CD4-positive, alpha-beta T cell treated with Interleukin-15 for 4 hours (primary cell): ENCODE measurements around the gene VEPH1.
"Not testable (repeated sequence)": the region's sequence is repeated elsewhere in the genome, so short reads cannot be mapped to it uniquely, and the experiment has no call there.

ENCODE experiments used
- DNase-seq: peaks from one replicate; pipeline ENCODE4 v3.0.0-alpha.2; 2020; ENCODE audit warnings: low spot score

VEPH1 gene

GRCh38 chr3:157348304-157349075, 154.7 kb downstream of the VEPH1 start:
- not testable (repeated sequence) for DNase-seq

- DNase-seq = no peak
Observed at GRCh38 chr3:157347577-157348303, 155.5 kb downstream of the VEPH1 start.

GRCh38 chr3:157336252-157337009, 166.8 kb downstream of the VEPH1 start:
- no peak for DNase-seq

- DNase-seq = no peak
Observed at GRCh38 chr3:157335233-157336076, 167.8 kb downstream of the VEPH1 start.

- no peak for DNase-seq
Observed at GRCh38 chr3:157333551-157333991, 169.6 kb downstream of the VEPH1 start.

GRCh38 chr3:157330206-157330605, 173.0 kb downstream of the VEPH1 start:
- DNase-seq = no peak

- DNase-seq = no peak
Observed at GRCh38 chr3:157329551-157329950, 173.7 kb downstream of the VEPH1 start.

- DNase-seq = no peak
Observed at GRCh38 chr3:157327837-157328236, 175.4 kb downstream of the VEPH1 start.

- DNase-seq = no peak
Observed at GRCh38 chr3:157327018-157327417, 176.2 kb downstream of the VEPH1 start.

GRCh38 chr3:157324869-157325268, 178.3 kb downstream of the VEPH1 start:
- not testable (repeated sequence) for DNase-seq

GRCh38 chr3:157323360-157323759, 179.9 kb downstream of the VEPH1 start:
- DNase-seq = no peak

GRCh38 chr3:157319672-157320071, 183.5 kb downstream of the VEPH1 start:
- no peak for DNase-seq

- no peak for DNase-seq
Observed at GRCh38 chr3:157318639-157319288, 184.5 kb downstream of the VEPH1 start.

GRCh38 chr3:157317895-157318294, 185.3 kb downstream of the VEPH1 start:
- no peak for DNase-seq

GRCh38 chr3:157313186-157313585, 190.0 kb downstream of the VEPH1 start:
- no peak for DNase-seq

- no peak for DNase-seq
Observed at GRCh38 chr3:157312376-157312745, 190.9 kb downstream of the VEPH1 start.

GRCh38 chr3:157311633-157312375, 191.4 kb downstream of the VEPH1 start:
- no peak for DNase-seq

- DNase-seq = no peak
Observed at GRCh38 chr3:157310329-157311052, 192.7 kb downstream of the VEPH1 start.

- no peak for DNase-seq
Observed at GRCh38 chr3:157306502-157306901, 196.7 kb downstream of the VEPH1 start.

GRCh38 chr3:157305392-157305791, 197.8 kb downstream of the VEPH1 start:
- DNase-seq = no peak
